Stimulated activated CD8-positive, alpha-beta memory T cell treated with anti-CD3 and anti-CD28 coated beads, Interleukin-15, amount 100 ng/mL, for 1 hour (primary cell): Measurements from ENCODE around the gene RTBDN.
"Not testable (repeated sequence)": the region's sequence is repeated elsewhere in the genome, so short reads cannot be mapped to it uniquely, and the experiment has no call there.

ENCODE experiments used
- DNase-seq: peaks from one replicate; pipeline ENCODE4 v3.0.0-alpha.2; 2020; ENCODE audit warnings: low read depth

The RTBDN gene

GRCh38 chr19:12856653-12857052 lies 22.3 kb upstream of the RTBDN start:
- no peak for DNase-seq

GRCh38 chr19:12847159-12848139 lies 13.1 kb upstream of the RTBDN start:
- DNase-seq: peak; percentile 70

DNA sequence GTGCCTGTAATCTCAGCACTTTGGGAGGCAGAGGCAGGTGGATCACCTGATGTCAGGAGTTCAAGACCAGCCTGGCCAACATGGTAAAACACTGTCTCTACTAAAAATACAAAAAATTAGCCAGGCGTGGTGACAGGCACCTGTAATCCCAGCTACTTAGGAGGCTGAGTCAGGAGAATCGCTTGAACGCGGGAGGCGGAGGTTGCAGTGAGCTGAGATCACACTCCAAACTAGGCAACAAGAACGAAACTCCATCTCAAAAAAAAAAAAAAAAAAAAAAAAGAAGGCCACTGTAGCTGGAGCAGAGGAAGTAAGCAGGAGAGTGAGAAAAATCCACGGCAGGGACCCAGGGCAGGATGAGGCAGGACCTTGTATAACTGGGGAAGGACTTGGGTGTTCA lies 12.2 kb upstream of the RTBDN start:
- DNase-seq: not testable (repeated sequence)

GRCh38 chr19:12843999-12844732 lies 9.8 kb upstream of the RTBDN start:
- no peak for DNase-seq

GRCh38 chr19:12843328-12843727 lies 8.9 kb upstream of the RTBDN start:
- DNase-seq: no peak

DNA sequence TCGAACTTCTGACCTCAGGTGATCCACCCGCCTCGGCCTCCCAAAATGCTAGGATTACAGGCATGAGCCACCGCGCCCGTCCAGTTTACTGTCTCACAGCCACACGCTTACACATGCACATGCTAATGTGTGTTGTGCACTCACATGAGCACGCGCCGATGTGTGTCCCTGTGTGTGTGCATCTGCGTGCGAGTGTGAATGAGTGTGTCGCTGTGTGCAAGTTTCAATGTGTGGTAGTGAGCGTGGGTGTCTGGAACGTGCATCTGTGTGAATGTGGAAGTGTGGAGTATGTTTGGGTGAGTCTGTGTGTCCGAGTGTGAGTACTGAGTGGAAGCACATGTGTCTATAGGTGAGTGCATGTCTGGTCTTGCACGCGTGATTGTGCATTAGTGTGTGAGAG lies 8.1 kb upstream of the RTBDN start:
- no peak for DNase-seq

DNA sequence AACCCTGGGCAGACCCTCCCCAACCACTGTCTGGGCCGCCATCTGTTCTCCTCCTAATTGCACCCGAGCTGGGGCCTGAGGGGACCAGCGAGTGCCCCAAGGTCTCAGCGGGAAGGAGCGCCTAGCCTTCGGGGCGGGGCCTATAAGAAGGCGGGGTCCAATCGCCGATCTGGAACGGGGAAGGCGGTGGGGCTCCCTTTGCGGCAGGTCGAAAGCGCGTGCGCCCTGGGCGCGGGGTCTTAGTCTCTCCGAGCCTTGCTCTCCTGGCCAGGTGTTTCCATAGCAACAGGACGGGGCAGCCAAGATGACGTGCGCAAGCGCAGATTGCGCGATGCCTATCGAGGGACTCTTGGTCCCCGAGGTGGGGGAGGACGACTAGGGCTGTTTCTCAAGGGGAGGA lies 6.7 kb upstream of the RTBDN start:
- DNase-seq: no peak

DNA sequence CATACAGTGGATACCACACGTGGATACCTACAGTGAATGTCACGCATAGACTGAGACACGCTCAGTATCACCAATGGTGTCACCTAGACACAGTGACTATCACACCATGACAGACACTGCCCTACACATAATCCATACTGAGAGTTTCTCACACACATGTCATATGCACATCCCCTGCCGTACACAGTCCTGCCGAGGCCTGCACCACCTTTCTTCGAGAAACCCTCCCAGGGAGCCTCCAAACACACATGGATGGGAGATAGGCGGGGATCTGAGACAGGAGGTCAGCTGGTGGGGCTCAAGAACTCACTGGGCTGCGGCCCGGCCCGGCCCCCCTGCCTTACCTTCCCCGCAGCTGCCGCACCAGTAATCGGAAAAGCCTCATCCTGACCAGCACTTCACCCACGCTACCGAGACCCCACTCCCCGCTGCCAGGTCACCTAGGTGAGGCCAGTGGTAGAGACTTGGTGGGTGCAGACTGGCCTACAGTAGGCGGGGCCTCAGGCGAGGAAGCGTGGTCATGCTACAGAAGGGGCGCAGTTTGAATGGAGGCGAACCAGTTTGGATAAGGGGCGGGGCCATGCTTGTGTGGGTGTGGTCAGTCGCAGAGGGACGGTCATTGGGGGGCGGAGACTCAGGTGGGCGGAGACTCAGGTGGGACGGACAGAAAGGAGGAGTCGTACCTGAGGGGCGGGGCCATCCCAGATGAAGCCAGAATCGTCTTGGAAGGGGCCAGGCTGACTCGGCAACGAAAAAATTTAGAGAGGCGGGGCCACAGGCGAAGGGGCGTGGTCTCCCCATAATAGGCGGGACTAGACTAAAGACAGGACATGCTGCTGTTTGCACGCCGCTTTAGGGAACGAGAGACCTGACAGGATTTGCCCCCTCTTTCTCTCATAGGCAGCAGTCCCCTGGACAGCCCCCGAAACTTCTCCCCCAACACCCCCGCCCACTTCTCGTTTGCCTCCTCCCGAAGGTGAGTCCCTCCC lies 6.0 kb upstream of the RTBDN start:
- no peak for DNase-seq

DNA sequence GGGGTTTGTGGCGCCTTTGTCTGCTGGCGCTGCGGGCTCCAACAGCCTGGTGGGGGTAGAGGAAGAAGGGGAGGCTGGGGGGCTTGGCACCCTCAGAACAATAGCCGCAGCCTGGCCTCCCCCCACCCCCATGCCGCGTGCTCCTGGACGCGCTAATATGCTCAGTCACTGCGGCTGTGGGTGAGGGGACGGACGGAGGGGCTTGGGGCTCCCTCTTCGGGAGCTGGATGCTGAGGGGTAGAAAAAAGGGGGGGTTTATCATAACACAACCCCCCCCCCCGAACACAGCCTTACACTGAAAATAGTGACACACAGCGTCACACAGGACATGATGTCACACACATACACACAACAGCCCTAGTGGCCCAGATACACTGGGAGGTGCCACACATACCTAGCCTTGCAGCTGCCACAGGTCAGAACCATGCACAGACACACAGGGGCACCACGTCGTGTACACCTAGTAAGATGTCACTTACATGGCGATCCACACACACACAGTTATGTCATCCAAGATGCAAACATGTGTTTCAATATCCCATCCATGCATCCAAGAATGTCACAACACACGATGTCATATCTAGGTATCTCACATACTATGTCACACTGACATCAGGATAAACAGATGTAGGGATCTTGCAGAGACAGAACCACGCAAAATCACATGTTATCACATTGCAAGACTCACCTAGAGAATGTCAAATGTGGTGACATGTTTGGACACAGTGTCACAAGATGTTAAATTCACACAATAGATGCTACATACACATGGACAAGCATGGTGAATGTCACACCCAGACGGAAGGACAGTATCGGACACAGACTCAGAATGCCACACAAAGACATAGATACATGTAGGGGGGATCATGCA lies 4.7 kb upstream of the RTBDN start:
- no peak for DNase-seq

DNA sequence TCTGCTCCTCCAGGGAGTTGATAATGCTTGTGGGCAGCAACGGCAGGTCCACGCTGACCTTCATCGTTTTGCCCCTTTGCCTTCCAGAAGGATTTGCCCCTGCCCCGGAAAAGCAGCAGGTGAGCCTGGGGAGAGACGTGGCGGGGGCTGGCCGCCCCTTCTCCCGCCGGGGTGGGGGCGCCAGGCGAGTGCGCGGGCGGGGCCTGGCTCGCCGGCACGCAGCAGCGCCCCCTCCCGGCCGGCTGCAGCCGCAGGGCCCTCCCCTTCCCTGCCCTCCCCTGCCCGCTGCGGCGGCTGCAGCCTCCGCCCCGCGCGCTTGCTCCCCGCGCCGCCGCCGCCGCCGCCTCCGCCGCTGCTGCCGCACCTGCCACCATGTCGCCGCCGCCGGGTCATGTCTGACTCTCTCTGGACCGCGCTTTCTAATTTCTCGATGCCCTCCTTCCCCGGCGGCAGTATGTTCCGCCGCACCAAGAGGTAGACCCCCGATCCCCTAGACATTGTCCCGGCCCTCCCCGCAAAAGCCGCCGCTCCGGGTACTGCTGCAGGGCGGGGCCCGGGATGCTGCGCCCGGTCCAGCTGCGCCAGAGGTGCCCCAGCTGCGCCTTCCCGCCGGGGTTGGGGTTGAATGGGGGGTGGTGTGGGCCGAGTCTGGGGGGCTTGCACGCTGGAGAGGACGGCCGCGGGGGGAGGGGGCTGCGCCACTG lies 4.0 kb upstream of the RTBDN start, which contains the start of gene MAST1:
Gene MAST1 (plus strand): TSS at position 334 of the 704 bp plus-strand sequence. CDS start 58 bp downstream, at position 392.
- no peak for DNase-seq

- no peak for DNase-seq
Observed at GRCh38 chr19:12837225-12837624, 2.8 kb upstream of the RTBDN start.

DNA sequence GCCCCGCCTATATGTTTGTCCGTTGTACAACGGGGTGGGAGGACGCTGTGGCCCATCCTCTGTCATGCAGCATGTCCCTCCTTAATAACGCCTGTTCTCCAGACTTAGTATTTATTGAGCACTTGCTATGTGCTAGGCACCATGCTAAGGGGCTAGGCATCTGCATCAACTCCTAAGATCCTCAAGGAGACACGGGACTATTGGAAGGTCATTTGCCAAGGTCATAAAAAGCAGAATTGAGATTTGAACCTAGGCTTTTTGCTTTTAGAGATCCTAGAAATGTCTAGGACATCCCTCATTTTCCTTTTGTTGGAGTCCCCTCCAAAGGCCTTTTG lies 2.1 kb upstream of the RTBDN start:
- DNase-seq: no peak

DNA sequence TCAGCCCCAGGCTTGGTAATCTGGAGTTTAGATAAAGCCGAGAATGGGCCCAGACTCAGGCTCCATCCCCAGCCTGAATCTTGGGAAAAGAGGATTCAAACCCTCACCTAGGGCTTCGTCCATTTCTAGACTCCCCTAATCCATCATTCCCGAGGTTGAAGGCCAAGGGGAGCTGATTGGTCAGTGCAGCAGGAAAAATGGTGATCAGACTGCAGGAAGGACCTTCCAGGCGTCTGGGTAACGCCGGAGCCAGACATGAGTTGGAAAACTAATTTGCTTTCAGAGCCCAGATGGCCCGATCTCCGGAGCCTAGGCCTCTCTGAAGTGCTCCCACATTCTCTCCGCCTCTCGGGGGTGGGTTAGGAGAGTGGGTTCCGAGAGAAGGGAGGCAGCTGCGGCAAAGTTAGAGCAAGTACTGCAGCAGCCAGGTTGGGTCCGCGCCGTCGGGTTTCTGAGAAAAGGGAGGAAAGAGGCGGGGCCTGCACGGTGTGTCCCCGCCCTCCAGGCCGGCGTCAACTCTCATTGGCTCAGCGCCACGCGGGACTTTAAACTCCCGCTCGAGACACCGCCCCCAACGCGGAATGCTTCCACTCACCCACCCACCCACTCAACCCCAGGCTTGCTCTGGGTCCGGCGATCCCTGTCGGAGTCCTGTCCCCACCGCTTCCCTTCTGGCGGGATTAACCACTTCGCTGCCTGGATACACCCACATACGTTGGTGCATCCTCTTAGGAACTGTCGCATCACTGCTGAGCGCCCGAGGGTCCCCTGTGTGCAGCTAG lies 788 bp upstream of the RTBDN start:
- no peak for DNase-seq

DNA sequence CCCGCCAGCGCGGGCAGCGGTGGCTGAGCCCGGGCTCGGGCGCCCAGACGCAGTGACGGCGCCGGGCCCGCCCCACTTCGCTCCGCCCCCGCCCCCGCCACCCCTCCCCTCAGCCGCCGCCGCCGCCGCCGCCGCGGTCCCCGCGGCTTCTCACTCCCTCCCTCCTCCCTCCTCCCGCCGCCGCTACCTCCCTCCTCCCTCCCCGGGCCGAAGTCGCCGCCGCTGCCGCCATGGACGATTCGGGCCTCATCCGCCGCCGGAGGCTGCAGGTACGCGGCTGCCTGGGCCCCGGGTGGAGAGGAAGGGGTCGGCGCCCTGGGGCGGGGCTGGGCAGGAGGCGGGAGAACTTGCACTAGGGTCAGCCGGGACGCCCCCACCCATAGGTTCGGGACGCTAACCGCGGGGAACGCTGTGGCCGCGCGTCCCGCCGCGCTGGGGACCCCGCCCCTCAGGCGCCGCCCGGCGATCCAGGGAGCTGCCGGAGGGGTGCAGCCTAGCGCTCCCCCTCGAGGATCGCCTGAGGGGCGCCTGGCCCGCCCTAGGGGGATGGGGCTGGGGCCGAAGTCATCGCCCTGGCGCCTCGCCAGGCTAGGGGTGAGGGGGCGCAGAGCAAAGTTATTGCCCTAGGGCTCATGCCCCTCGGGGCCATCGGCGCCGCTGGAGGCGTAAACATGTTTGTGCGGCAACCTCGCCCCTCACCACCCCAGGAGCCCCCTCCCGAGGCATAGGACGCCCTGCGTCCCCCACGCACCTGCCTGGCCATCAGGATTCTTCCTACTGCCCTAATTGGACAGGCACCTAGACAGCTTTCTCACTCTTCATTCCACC lies 427 bp downstream of the RTBDN start:
- DNase-seq: no peak

- DNase-seq: no peak
Observed at GRCh38 chr19:12833418-12833737, 1.0 kb downstream of the RTBDN start.

DNA sequence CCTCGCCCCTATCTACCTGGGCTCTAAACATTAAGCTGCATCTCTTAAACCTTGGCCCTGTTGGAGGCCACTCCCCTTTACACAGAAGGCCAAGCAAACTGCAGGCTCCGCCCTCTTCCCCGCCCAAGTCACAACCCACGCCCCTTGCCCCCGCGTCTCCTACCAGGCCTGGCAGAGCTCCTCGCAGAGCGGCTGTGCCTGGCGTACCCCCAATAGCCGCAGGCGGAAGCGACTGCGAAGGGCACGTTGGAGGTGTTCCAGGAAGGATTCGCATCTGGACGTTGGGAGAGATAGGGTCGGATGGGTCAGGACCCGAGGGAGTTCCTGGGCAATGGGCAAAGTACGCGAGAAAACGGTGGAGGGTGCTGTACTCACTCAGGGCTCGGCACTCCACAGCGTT lies 5.9 kb downstream of the RTBDN start:
- no peak for DNase-seq

- DNase-seq: no peak
Observed at GRCh38 chr19:12825254-12826131, 8.9 kb downstream of the RTBDN start.

DNA sequence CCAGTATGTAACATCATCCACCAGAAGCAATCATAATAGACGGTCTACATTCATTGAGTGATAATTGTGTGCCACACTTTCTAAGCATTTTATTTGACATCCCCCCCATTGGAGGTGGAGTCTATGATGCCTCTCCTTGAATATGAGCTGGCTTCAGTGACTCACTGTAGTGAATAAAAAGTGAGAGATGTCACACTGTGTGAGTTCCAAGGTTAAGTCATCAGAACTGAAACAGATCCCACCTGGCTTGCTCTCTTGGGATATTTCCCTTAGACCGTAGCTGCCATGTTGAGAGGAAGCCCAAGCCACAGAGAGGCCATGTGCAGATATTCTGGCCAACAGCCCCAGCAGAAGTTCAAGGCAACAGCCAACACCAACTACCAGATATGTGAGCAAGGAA lies 12.6 kb downstream of the RTBDN start:
- DNase-seq: no peak
